ENCODE data around the gene ALKBH2.
A peak's percentile ranks its signal among the peaks of the same experiment; 100 is the strongest.
"Not testable (repeated sequence)": the region's sequence is repeated elsewhere in the genome, so short reads cannot be mapped to it uniquely, and the experiment has no call there.

ALKBH2 gene

GRCh38 chr12:109065154-109065852, 28.0 kb downstream of the ALKBH2 start:
- no peak for DNase-seq

GRCh38 chr12:109064143-109064542, 29.1 kb downstream of the ALKBH2 start:
- DNase-seq, result no peak

GRCh38 chr12:109058773-109059172, 34.5 kb downstream of the ALKBH2 start:
- DNase-seq, result no peak

GRCh38 chr12:109057376-109057775, 35.9 kb downstream of the ALKBH2 start:
- DNase-seq, result no peak

DNA sequence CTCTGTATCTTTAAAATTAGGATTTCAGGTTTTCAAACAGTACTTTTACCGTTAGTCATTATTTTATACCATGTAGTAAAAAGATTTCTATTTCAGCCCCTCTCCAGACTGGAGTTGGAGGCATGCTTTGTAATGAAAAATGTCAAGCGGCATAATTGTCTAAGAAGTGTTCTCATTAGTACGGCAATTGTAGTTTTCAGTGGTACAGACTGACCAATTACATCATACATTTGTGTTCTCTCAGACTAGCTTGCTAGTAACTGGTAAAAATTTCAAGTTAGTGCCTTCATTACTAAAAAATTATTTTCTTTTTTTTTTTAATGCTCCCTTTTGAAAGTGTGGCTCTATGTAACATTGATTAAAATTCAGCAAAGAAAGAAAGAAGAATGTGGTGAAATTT, 36.4 kb downstream of the ALKBH2 start:
- no peak for DNase-seq

GRCh38 chr12:109054520-109054919, 38.8 kb downstream of the ALKBH2 start:
- DNase-seq, result no peak

DNA sequence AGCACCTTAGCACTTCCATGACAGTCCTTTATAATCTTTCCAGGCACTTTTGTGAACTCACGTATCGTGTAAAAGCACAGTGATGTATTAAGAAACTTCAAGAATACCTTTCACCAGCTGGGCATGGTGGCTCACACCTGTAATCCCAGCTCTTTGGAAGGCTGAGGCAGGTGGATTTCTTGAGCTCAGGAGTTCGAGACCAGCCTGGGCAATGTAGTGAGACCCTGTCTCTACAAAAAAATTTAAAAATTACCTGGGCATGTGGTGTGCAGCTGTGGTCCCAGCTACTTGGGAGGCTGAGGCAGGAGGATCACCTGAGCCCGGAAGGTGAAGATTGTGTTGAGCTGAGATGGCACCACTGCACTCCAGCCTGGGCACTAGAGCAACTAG, 39.2 kb downstream of the ALKBH2 start:
- DNase-seq, result not testable (repeated sequence)

DNA sequence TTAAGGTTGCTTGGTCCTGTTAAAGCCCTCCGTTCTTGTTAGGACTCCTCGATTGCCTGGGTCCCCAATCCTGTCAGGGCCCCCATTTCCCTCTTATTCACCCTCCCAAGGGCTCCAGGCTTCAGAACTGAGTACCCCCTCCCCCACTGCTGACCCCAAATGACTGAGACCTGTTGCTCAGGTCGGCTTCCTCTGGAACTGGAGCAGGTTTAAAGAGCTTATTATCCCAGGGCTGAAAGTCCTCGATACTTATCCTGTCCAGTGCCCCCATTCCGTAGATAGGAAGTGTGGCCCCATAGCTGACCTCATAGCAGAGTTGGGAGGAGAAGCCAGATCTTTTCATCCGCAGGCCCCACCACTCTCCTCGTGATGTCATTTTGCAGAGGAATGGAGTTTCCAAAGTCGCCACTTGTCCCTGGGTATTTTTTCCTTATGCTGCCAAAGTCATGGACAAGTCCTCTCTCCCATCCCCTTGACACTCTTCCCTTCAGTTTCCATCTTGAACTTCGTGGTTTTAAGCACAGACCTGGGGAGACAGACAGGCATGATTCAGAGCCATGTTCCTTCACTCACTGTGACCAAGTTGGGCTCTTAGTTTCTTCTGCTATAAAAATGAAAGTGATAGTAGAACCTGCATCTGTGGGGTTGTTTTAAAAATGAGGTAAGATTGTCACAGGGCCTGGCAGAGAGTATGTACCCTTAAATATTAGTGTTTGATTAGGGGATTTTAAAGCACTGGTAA, 39.7 kb downstream of the ALKBH2 start:
- DNase-seq, result no peak

- DNase-seq, result peak; percentile 88
These were observed 40.6 kb downstream of the ALKBH2 start, which contains the start of gene USP30 for GRCh38 chr12:109052414-109053323. Gene USP30, plus strand, starts transcription at chr12:109052576. Its CDS starts 103 bp downstream, at chr12:109052679.

DNA sequence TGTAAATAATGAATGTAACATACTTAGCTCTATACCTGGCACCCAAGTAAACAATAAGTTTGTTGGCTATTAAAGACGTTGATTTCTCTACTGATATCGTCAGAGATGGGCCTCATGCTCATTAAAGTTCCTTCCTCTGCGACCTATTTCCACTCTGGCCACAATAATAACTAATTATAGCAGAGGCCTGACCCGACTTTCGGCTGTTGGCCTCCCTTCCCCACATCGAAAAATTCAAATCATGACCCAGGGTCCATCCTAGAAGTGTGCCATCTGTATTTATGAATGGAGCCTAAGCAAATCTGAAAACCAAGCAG, 41.2 kb downstream of the ALKBH2 start:
- DNase-seq, result no peak

DNA sequence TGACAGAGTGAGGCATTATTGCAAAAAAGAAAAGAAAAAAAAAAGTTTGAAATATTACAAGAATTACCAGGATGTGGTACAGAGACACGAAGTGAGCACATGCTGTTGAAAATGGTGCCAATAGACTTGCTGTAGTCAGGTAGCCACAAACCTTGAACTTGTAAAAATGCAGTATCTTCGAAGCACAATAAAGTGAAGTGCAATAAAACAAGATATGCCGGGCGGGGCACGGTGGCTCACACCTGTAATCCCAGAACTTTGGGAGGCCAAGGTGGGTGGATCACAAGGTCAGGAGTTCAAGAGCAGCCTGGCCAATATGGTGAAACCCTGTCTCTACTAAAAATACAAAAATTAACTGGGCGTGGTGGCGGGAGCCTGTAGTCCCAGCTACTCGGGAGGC, 43.5 kb downstream of the ALKBH2 start:
- DNase-seq, result not testable (repeated sequence)

DNA sequence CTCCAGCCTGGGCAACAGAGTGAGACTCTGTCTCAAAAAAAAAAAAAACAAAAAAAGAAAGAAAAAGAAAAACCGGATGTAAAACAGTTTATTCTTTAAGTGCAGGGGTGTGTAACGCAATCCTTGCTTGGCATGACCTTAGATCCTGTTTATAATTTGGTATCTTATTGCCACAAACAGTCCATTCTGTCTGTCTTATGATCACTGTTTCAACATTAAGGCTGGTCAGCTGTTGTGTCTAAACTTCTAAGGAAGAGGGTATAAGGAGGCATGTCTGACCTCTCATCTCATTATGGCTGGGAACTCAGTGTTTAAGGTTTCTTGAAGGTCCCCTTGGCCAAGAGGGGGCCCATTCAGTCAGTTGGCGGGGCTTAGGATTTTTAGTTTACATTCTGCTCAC, 44.6 kb downstream of the ALKBH2 start:
- not testable (repeated sequence) for DNase-seq

- DNase-seq, result no peak
These were observed 46.0 kb downstream of the ALKBH2 start for GRCh38 chr12:109047081-109047805.

- DNase-seq, result no peak
These were observed 49.0 kb downstream of the ALKBH2 start for GRCh38 chr12:109044241-109044640.
